Measurements from ENCODE around the gene ARID1B.

GRCh38 chr6:157117431-157118095 is 340.4 kb downstream of the ARID1B start:
- TF ChIP-seq JUND (IDR thresholded peaks at IDR 0.05) (no peak), SRF (IDR thresholded peaks at IDR 0.05; ENCODE audit: low read depth) (no peak), CTCF (IDR thresholded peaks at IDR 0.05 in 2 of 3, conservative IDR thresholded peaks at IDR 0.05 in 1 of 3; ENCODE audit: borderline replicate concordance in 1 of 3, insufficient read depth in 1 of 3, low read depth in 2 of 3, low read length in 2 of 3) (no peak), EZH2 (IDR thresholded peaks at IDR 0.05) (no peak), POLR2A (IDR thresholded peaks at IDR 0.05; ENCODE audit: borderline replicate concordance, extremely low read depth, insufficient read depth, insufficient read length) (no peak), ZNF274 (IDR thresholded peaks at IDR 0.05; ENCODE audit: low read depth, low read length) (no peak), REST (IDR thresholded peaks at IDR 0.05; ENCODE audit: low read depth) (no peak), ATF3 (IDR thresholded peaks at IDR 0.05) (no peak), RAD21 (IDR thresholded peaks at IDR 0.05; ENCODE audit: low read depth) (no peak), POLR2AphosphoS5 (IDR thresholded peaks at IDR 0.05; ENCODE audit: low read depth, low read length) (no peak)
